CD14-positive monocyte (primary cell): ENCODE results near the gene ZNF79. TPM values are rescaled to one million over a fixed set of nuclear protein-coding genes. Genes with fewer than 3 reads are reported as not detected.

Source experiments
- DNase-seq, 3 donors: peaks; one replicate each; pipeline ENCODE4 v3.0.0-alpha.2; 2011 to 2022
- H2AFZ ChIP-seq: 2 replicates; pipeline ENCODE4 v1.6.0; 2012; ENCODE audit warnings: mild to moderate bottlenecking, low read depth, low read length, inconsistent platforms; ENCODE audit not compliant: insufficient read depth, poor library complexity, severe bottlenecking
- H3K27ac ChIP-seq, 2 donors: 1 replicate in 1 of 2; 2 replicates in 1 of 2; pipeline ENCODE4 v1.5.1; 2012 to 2013; ENCODE audit warnings: low read length in 2 of 2, control low read depth in 1 of 2, inconsistent platforms in 1 of 2, low read depth in 1 of 2, mild to moderate bottlenecking in 1 of 2
- H3K27me3 ChIP-seq, 2 donors: one replicate each; pipeline versions ENCODE4 v1.6.0 to v1.6.1; 2011 to 2013; ENCODE audit warnings: low read length in 2 of 2; ENCODE audit not compliant: control insufficient read depth in 2 of 2, insufficient read depth in 2 of 2
- H3K36me3 ChIP-seq, 2 donors: replicated peaks in 1 of 2; 1 replicate in 1 of 2; 2 replicates in 1 of 2; pipeline versions ENCODE4 v1.5.1 to v1.6.1; 2012 to 2013; ENCODE audit warnings: low read length in 2 of 2, control low read depth in 1 of 2, inconsistent platforms in 1 of 2, mild to moderate bottlenecking in 1 of 2; ENCODE audit not compliant: insufficient read depth in 2 of 2, control insufficient read depth in 1 of 2
- H3K4me1 ChIP-seq, 2 donors: 1 replicate in 1 of 2; 2 replicates in 1 of 2; pipeline versions ENCODE4 v1.5.1 to v1.6.1; 2012 to 2013; ENCODE audit warnings: low read length in 2 of 2, control low read depth in 1 of 2, inconsistent platforms in 1 of 2, mild to moderate bottlenecking in 1 of 2, moderate library complexity in 1 of 2; ENCODE audit not compliant: insufficient read depth in 2 of 2, control insufficient read depth in 1 of 2
- H3K4me2 ChIP-seq: replicated peaks from 2 replicates; pipeline ENCODE3; 2012; ENCODE audit warnings: low read length, moderate library complexity, mild to moderate bottlenecking; ENCODE audit not compliant: poor library complexity, severe bottlenecking; ENCODE audit errors: extremely low read depth
- H3K4me3 ChIP-seq, 3 experiments: fragments of 200-600 bp in 1 of 3; sonication (generic) in 1 of 3; replicated peaks in 1 of 3; 1 replicate in 2 of 3; 2 replicates in 1 of 3; pipeline ENCODE4 v1.5.1; 2011 to 2013; ENCODE audit warnings: low read length in 3 of 3, mild to moderate bottlenecking in 3 of 3, control low read depth in 2 of 3, low read depth in 2 of 3, inconsistent platforms in 1 of 3, moderate library complexity in 1 of 3
- H3K79me2 ChIP-seq: 2 replicates; pipeline ENCODE4 v1.6.0; 2012; ENCODE audit warnings: mild to moderate bottlenecking, control low read depth, inconsistent platforms, low read length, moderate library complexity; ENCODE audit not compliant: insufficient read depth
- H3K9ac ChIP-seq: 2 replicates; pipeline ENCODE4 v1.6.0; 2017; ENCODE audit warnings: low read length, mild to moderate bottlenecking; ENCODE audit not compliant: insufficient read depth, poor library complexity, severe bottlenecking
- H3K9me3 ChIP-seq, 2 donors: replicated peaks in 1 of 2; 1 replicate in 1 of 2; 2 replicates in 1 of 2; pipeline versions ENCODE4 v1.5.1 to v1.6.1; 2012 to 2013; ENCODE audit warnings: low read length in 2 of 2, control low read depth in 1 of 2; ENCODE audit not compliant: control insufficient read depth in 1 of 2, insufficient read depth in 1 of 2
- H4K20me1 ChIP-seq: 2 replicates; pipeline ENCODE4 v1.6.0; 2012; ENCODE audit warnings: mild to moderate bottlenecking, low read length, control low read depth, moderate library complexity; ENCODE audit not compliant: insufficient read depth
- H3K27ac Mint-ChIP-seq, 7 donors: one replicate each; pipeline ENCODE4 v1.8.0; 2020; ENCODE audit warnings: mild to moderate bottlenecking in 7 of 7, mixed read lengths in 7 of 7, moderate library complexity in 6 of 7, inconsistent platforms in 2 of 7
- H3K27me3 Mint-ChIP-seq, 3 donors: one replicate each; pipeline ENCODE4 v1.8.0; 2021 to 2022; ENCODE audit warnings: low read depth in 3 of 3, mild to moderate bottlenecking in 3 of 3, mixed read lengths in 3 of 3, moderate library complexity in 3 of 3, inconsistent platforms in 1 of 3
- H3K36me3 Mint-ChIP-seq, 2 donors: one replicate each; pipeline ENCODE4 v1.8.0; 2020; ENCODE audit warnings: mixed read lengths in 2 of 2, inconsistent platforms in 1 of 2, mild to moderate bottlenecking in 1 of 2
- H3K4me1 Mint-ChIP-seq: one replicate; pipeline ENCODE4 v1.8.0; 2020; ENCODE audit warnings: mild to moderate bottlenecking, mixed read lengths
- H3K4me3 Mint-ChIP-seq, 2 donors: one replicate each; pipeline ENCODE4 v1.8.0; 2020; ENCODE audit warnings: mild to moderate bottlenecking in 2 of 2, mixed read lengths in 2 of 2, moderate library complexity in 1 of 2
- H3K9me3 Mint-ChIP-seq, 7 donors: one replicate each; pipeline ENCODE4 v1.8.0; 2020 to 2022; ENCODE audit warnings: mixed read lengths in 7 of 7, mild to moderate bottlenecking in 6 of 7, moderate library complexity in 6 of 7, inconsistent platforms in 2 of 7
- WGBS: methylation state at CpG from one replicate; pipeline ENCODE4 v1.1.5; 2013; ENCODE audit warnings: missing lambda C conversion rate; ENCODE audit not compliant: insufficient coverage; 5-methylcytosine and 5-hydroxymethylcytosine counted together
- intact Hi-C, 2 donors: fragments of 100-400 bp; cut with micrococcal nuclease; formaldehyde crosslinking; loops; one replicate each; pipeline versions ENCODE4 v1.15.0 to v1.15.1; 2023
- polyA plus RNA-seq, 3 donors: library from polyadenylated mRNA; depleted of rRNA in 1 of 3; unstranded in 2 of 3; stranded (reverse) in 1 of 3; fragments of 300-500 nt in 2 of 3; fragments of >200 nt in 1 of 3; fragmentation: Illumina TruSeq in 2 of 3; gene quantifications; 1 replicate in 2 of 3; 2 replicates in 1 of 3; pipeline ENCODE4 v1.2.3, GENCODE V29; 2012 to 2021
- TF ChIP-seq, protein P1 (sequence below): fragments of 200-600 bp; IDR thresholded peaks from one replicate; pipeline ENCODE4 v1.8.0; 2022; ENCODE audit warnings: antibody characterized with exemption, mild to moderate bottlenecking

The ZNF79 gene
- polyA plus RNA-seq, 3 donors = 1.4 to 3.3 (median 2.0) TPM

DNA sequence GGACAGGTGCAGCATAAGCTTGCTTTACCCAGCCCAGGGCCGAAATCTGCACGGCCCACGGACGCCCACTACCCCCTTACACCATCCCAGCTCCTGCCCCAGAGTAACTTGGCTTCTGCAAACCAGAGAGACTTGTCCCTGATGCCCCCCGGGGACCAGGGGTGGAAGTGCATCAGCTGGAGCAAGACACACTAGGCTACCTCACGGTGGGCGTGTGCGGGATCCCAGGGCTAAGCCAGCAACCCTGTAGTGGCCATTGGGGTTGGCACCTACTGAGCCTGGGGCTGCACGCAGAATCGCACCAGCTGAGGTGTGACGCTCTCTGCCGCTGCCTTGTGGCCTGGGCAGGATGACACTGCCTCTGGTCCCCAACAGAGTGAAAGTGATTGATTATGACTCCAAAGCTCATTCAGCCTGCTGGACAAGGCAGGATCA is 6.1 kb upstream of the ZNF79 start:
- Histone ChIP-seq H3K4me1 (peaks cover 10 to 14% of the 10 kb centered on the region in 2 donors), H3K36me3 (no peaks in the 10 kb centered on the region), H3K27ac (no peak overlapping the region), H4K20me1 (no peaks in the 10 kb centered on the region), H3K9ac (no peak overlapping the region), H3K79me2 (peaks cover 10% of the 10 kb centered on the region), H3K9me3 (no peaks in the 10 kb centered on the region), H3K4me2 (no peak overlapping the region), H3K27me3 (no peaks in the 10 kb centered on the region), H3K4me3 (no peak overlapping the region), H2AFZ (no peak overlapping the region)
- Mint-ChIP-seq H3K36me3 (peaks cover 0 to 5% of the 10 kb centered on the region in 2 donors), H3K27me3 (peaks cover 11 to 17% (median 13%) of the 10 kb centered on the region in 3 donors), H3K4me1 (peaks cover 16% of the 10 kb centered on the region), H3K9me3 (no peaks in the 10 kb centered on the region), H3K4me3 (no peak overlapping the region), H3K27ac (no peak overlapping the region)
- WGBS = 65% methylated on average over 8 of the region's 12 CpGs
- intact Hi-C loops = no loop called here
- DNase-seq = peak in 1 of 3 donors; percentile 26
- TF ChIP-seq, protein P1, sequence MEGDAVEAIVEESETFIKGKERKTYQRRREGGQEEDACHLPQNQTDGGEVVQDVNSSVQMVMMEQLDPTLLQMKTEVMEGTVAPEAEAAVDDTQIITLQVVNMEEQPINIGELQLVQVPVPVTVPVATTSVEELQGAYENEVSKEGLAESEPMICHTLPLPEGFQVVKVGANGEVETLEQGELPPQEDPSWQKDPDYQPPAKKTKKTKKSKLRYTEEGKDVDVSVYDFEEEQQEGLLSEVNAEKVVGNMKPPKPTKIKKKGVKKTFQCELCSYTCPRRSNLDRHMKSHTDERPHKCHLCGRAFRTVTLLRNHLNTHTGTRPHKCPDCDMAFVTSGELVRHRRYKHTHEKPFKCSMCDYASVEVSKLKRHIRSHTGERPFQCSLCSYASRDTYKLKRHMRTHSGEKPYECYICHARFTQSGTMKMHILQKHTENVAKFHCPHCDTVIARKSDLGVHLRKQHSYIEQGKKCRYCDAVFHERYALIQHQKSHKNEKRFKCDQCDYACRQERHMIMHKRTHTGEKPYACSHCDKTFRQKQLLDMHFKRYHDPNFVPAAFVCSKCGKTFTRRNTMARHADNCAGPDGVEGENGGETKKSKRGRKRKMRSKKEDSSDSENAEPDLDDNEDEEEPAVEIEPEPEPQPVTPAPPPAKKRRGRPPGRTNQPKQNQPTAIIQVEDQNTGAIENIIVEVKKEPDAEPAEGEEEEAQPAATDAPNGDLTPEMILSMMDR = no peak

DNA sequence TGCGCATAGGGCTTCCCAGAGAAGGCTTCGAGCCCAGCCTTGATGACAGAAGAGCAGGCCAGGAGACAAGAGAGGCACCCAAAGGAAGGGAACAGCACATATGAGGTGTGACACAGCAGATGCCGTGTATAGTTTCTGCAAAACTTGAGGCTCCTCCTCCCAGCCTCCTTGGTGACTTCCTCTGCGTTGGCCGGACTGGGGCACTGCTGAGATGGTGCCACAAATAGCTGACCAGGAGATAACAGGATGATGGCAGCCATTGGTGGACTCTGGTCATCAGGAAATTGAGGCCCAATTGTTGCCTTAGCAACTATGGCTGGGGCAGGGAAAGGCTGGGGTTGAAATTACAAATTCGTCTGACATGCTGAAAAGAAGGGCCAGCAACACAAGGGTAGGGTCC is 4.8 kb upstream of the ZNF79 start:
- Histone ChIP-seq H3K27ac (no peak overlapping the region), H3K9ac (no peak overlapping the region), H3K27me3 (no peaks in the 10 kb centered on the region), H3K79me2 (peaks cover 21% of the 10 kb centered on the region), H3K36me3 (no peaks in the 10 kb centered on the region), H3K4me1 (peaks cover 16 to 21% of the 10 kb centered on the region in 2 donors), H4K20me1 (no peaks in the 10 kb centered on the region), H3K9me3 (no peaks in the 10 kb centered on the region), H2AFZ (no peak overlapping the region), H3K4me3 (peak overlapping the region in 1 of 3 experiments; percentile 35), H3K4me2 (no peak overlapping the region)
- Mint-ChIP-seq H3K4me1 (peaks cover 23% of the 10 kb centered on the region), H3K4me3 (no peak overlapping the region), H3K27me3 (peaks cover 7 to 14% (median 13%) of the 10 kb centered on the region in 3 donors), H3K36me3 (peaks cover 0 to 3% of the 10 kb centered on the region in 2 donors), H3K27ac (peak overlapping the region in 1 of 7 donors; percentile 42), H3K9me3 (no peaks in the 10 kb centered on the region)
- no CpG with 5 or more reads among the region's 6 CpGs for WGBS
- intact Hi-C loops = no loop called here
- TF ChIP-seq, protein P1 = no peak
- DNase-seq = no peak
